ENCODE measurements around the gene OLFML2A. TPM values are rescaled to one million over a fixed set of nuclear protein-coding genes. Genes with fewer than 3 reads are reported as not detected.

OLFML2A gene
- polyA plus RNA-seq, 1 experiment, result 2.5 TPM

DNA sequence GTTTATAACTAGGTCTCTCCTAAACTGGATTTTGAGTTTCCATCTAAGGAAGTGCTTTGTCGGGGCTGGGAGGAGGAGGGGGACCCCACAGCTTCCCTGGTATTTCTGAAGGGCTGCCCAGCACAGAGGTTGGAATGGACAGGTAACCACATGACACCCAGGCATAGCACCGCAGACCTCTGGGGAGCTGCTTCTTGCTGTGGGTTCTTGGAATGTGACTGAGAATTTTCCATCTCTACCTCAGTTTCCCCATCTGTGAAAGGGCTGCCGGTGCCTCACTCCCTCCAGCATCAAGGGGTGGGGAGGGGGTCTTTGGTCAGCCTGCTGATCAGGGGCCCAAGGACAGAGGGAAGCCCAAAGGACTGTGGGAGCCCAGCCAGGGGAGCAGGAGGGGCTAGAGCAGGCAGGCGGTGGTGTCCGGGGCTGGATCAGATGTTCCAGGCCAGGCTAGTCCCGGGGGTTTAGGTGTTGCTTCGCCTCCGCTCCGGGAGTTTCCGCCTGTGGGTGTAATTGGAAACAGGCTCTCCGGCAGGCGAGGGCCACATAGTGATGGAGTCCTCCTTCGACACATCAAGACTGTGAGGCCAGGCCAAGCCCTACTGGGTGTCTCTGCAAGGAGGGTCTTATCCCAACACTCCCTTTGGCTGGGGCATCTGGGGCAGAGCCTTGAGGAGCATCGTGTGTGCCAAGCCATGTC, 3.3 kb downstream of the OLFML2A start:
- ChIA-PET POLR2A (interaction anchor here (1.1 kb wide), 1 partner anchor 32 kb away, joined by 3 read pairs; no protein-coding TSS in a partner anchor), CTCF (interaction anchor here (0.6 to 16.5 kb wide), 8 partner anchors 9 to 1825 kb away, joined by 3 to 1161 read pairs (median 3); partner anchors contain the start of genes ARPC5L, RPL35 and WDR38)
- H3K27me3 ChIP-seq (ENCODE audit: control insufficient read depth, insufficient read depth, low read length), result no peaks in the 10 kb centered on the region
- H3K36me3 ChIP-seq (ENCODE audit: control insufficient read depth, insufficient read depth, low read length), result no peaks in the 10 kb centered on the region
- no peak for DNase-seq (ENCODE audit: low read depth)
- no peak overlapping the region for H3K4me3 ChIP-seq (ENCODE audit: low read depth, low read length)
- TF ChIP-seq, protein P1, sequence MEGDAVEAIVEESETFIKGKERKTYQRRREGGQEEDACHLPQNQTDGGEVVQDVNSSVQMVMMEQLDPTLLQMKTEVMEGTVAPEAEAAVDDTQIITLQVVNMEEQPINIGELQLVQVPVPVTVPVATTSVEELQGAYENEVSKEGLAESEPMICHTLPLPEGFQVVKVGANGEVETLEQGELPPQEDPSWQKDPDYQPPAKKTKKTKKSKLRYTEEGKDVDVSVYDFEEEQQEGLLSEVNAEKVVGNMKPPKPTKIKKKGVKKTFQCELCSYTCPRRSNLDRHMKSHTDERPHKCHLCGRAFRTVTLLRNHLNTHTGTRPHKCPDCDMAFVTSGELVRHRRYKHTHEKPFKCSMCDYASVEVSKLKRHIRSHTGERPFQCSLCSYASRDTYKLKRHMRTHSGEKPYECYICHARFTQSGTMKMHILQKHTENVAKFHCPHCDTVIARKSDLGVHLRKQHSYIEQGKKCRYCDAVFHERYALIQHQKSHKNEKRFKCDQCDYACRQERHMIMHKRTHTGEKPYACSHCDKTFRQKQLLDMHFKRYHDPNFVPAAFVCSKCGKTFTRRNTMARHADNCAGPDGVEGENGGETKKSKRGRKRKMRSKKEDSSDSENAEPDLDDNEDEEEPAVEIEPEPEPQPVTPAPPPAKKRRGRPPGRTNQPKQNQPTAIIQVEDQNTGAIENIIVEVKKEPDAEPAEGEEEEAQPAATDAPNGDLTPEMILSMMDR (IDR thresholded peaks at IDR 0.05; ENCODE audit: insufficient read depth, low read depth, low read length), result no peak

- no peak for DNase-seq (ENCODE audit: low read depth)
- TF ChIP-seq, protein P1 (IDR thresholded peaks at IDR 0.05; ENCODE audit: insufficient read depth, low read depth, low read length), result no peak
- Histone ChIP-seq H3K4me3 (ENCODE audit: low read depth, low read length) (no peak overlapping the region), H3K27me3 (ENCODE audit: control insufficient read depth, insufficient read depth, low read length) (no peaks in the 10 kb centered on the region), H3K36me3 (ENCODE audit: control insufficient read depth, insufficient read depth, low read length) (no peaks in the 10 kb centered on the region)
- ChIA-PET POLR2A (no interaction called here), CTCF (interaction anchor here (1.4 to 16.5 kb wide), 2 partner anchors 66 to 597 kb away, joined by 3 to 1161 read pairs; partner anchors contain the start of genes ARPC5L, RPL35 and WDR38)
These were observed 3.8 kb downstream of the OLFML2A start for GRCh38 chr9:124780757-124781151.

DNA sequence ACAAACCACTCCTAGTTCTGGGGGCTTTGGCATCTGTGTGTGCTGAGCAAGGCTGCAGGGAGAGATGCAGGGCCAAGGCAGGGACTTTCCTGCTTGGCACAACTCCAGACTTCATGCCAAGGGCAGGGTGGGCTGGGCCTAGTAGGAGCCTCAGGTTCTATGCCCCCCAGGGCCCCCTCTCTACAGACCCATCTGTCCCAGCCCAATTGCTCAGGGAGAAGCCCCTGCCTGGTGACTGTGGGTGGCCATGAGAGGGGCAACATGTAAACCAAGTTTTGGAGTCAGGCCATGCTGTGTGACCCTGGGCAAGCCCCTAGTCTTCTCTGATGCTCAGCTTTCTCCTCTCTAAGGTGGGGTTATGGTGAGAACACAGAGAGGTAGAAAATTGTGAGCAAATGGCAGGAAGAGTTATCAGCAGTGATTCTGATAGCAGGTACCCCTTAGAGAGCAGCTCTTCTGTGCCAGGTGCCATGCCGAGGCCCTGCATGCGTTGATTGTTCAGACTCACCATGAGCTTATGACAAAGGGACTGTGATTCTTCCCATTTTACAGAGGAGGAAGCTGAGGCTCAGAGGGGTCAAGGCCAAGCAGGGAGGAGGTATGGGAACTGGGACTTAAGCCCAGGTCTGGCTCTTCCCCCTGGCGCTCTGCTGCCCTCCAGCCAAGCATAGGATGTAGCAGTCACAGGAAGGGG, 5.2 kb downstream of the OLFML2A start:
- CTCF ChIA-PET, result interaction anchor here (16.5 kb wide), 1 partner anchor 65 kb away, joined by 1161 read pairs; the partner anchor contains the start of genes ARPC5L, RPL35 and WDR38
- POLR2A ChIA-PET, result interaction anchor here (0.7 kb wide), 1 partner anchor 61 kb away, joined by 6 read pairs; no protein-coding TSS in a partner anchor
- Histone ChIP-seq H3K4me3 (ENCODE audit: low read depth, low read length) (no peak overlapping the region), H3K36me3 (ENCODE audit: control insufficient read depth, insufficient read depth, low read length) (no peaks in the 10 kb centered on the region), H3K27me3 (ENCODE audit: control insufficient read depth, insufficient read depth, low read length) (no peaks in the 10 kb centered on the region)
- no peak for DNase-seq (ENCODE audit: low read depth)
- TF ChIP-seq, protein P1 (IDR thresholded peaks at IDR 0.05; ENCODE audit: insufficient read depth, low read depth, low read length), result no peak

DNA sequence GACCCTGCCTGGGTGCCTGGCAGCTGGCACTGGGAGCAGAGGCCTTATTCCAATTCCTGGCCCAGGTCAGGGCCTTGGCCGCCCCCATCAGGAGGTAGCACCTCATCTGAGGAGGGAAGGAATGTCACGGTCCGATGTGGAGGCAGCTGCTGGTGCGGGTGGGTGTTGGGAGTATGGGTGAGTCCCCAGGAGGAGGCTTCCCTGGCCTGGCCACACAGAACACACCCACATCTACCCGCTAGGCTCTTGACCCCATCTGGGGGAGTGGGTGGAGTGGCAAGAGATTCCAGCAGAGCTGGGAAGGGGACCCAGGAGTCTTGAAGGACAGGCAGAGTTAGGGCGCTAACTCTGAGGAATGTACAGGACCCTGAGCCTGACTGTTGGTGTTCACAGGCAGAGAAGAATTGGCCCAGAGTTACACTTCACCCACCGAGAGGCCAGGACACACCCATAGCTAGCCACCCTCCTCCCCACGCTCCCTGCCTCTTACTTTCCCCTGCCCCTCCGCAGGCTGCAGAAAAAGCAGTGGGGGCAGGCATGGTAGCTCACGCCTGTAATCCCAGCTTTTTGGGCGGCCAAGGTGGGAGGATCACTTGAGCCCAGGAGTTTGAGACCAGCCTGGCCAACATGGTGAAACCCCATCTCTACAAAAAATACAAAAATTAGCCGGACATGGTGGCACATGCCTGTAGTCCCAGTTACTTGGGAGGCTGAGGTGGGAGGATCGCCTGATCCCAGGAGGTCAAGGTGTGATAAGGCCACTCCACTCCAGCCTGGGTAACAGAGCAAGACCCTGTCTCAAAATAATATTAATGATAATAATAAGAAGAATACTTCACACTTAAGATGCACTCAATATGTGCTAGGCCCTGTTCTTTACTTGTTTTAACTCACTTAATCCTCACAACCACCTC, 6.0 kb downstream of the OLFML2A start:
- ChIA-PET POLR2A (no interaction called here), CTCF (interaction anchor here (16.5 kb wide), 1 partner anchor 64 kb away, joined by 1161 read pairs; the partner anchor contains the start of genes ARPC5L, RPL35 and WDR38)
- no peak overlapping the region for H3K4me3 ChIP-seq (ENCODE audit: low read depth, low read length)
- TF ChIP-seq, protein P1 (IDR thresholded peaks at IDR 0.05; ENCODE audit: insufficient read depth, low read depth, low read length), result no peak
- no peaks in the 10 kb centered on the region for H3K36me3 ChIP-seq (ENCODE audit: control insufficient read depth, insufficient read depth, low read length)
- H3K27me3 ChIP-seq (ENCODE audit: control insufficient read depth, insufficient read depth, low read length), result no peaks in the 10 kb centered on the region
- DNase-seq (ENCODE audit: low read depth), result no peak
